GM19397 (cell line): ENCODE measurements around the gene PHB1.
"Not testable (repeated sequence)": the region's sequence is repeated elsewhere in the genome, so short reads cannot be mapped to it uniquely, and the experiment has no call there.

Experiments
- ATAC-seq: cut with Tn5 transposase; IDR thresholded peaks from one replicate; pipeline ENCODE4 v1.9.1; 2021; ENCODE audit warnings: mild to moderate bottlenecking, moderate library complexity; ENCODE audit not compliant: unreplicated experiment

The PHB1 gene

GRCh38 chr17:49406421-49407061 lies 8.1 kb downstream of the PHB1 start:
- ATAC-seq, result no peak

GRCh38 chr17:49404906-49405305 lies 9.8 kb downstream of the PHB1 start:
- ATAC-seq, result no peak

- no peak for ATAC-seq
Measured at GRCh38 chr17:49404361-49404760, 10.3 kb downstream of the PHB1 start.

DNA sequence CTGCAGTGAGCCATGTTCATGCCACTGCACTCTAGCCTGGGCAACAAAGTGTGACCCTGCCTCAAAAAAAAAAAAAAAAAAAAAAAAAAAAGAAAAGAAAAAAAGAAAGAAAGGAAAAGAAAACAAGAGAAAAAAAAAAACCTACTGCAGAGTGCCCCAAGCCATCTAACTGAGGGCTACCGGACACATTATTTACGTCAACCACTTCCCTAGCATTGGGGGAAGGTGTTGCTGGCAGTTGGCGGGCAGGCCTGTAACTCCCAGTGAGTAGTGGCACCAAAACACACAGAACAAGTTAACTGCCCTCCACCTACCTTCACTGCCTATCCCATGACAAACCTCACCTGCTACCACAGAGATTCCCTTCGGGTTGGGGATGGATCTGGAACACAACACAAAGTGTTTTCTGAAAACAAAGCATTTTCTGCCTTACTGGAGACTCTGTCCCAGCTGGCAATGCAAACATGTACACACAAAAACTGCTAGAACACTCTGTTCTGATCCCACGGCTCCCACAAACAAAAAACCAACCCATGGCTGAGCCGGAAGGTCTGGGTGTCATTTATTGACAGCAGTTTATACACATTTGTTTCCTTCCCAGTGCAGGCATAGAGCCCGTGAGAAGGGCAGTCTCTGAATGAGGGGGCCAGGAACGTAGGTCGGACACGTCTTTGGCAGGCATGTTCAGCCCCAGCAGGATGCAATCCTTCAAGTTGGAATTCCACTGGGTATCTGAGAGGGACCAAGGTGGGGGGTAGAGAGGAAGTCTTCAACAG lies 11.0 kb downstream of the PHB1 start:
- ATAC-seq, result no peak

DNA sequence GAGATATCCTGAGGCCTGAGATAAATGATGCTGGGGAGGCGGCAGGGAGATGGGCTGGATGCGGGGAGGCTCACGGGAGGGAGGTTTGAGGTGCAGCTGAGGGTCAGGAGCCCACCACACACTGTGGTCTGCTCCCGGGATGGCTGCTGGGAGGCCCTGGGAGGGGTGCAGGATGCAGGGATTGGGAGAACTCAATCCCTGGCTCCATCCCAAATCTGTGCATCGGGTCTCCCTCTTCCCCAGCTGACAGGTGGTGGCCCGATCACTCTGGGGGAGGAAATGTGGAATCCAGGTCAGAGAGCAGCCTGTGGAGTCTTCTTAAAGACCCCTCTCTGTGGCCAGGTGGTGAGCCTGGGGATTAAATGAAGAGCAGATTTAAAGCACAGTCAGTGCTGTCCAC lies 12.0 kb downstream of the PHB1 start:
- ATAC-seq, result no peak

DNA sequence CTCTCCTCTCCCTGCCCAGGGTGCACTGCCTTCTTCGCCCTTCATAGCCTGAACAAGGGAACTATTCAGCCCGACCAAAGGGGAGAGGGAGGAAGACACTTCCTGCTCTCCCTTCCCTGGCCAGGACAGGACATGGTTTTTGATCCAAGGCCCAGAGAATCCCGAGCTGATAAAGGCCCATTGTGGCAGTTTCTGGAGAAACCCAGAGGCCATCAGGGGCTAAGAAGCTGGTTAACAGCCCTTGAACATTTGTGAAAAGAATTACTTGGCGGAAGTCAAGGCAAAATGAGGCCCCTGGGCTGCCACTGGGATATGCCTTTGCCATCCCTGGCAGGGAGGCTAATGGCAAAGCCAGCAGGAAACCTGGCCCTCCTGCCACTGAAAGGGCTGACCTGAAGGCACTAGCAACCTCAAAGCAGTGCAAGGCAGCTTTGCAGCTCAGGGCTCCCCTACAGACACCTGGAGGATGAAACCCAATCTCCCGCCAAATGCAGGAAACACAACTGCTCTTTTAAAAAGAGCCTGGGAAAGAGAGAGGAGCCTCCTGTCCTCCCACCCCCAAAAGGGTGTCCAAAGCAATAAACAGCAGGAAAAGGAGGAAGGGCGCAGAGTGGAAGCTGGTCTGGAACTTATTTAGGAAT lies 12.6 kb downstream of the PHB1 start:
- no peak for ATAC-seq

- no peak for ATAC-seq
Measured at GRCh38 chr17:49399995-49400394, 14.7 kb downstream of the PHB1 start.

- no peak for ATAC-seq
Measured at GRCh38 chr17:49397586-49397985, 17.1 kb downstream of the PHB1 start.

DNA sequence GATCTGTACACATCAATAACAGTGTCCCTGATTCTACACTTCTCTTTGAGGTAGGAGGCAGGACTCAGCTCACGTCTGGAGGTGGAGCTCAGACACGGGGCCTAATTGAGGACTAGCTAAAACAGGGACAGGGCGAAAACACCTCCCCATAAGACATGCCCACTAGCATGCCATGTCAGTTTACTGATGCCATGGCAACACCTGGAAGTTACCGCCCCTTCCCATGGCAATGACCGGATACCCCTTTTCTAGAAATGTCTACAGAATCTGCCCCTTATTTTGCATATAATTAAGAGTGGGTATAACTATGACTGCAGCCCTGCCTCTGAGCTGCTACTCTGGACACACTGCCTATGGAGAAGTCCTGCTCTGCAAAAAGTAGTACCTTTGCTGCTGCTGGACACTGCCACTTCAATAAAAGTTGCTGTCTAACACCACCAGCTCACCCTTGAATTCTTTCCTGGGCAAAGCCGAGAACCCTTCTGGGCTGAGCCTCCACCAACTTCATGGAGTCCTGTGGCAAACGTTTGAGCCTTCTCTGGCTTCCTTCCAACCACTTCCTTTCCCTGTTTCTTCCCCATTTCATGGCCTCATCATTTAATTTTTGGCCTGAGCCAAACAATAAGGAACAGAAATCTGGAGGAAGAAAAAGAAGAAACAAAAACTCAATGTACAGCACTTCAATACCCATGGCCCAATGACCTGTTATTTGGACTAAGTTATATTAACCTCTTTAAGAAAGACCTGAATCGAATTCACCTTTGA lies 21.0 kb downstream of the PHB1 start:
- ATAC-seq, result no peak

DNA sequence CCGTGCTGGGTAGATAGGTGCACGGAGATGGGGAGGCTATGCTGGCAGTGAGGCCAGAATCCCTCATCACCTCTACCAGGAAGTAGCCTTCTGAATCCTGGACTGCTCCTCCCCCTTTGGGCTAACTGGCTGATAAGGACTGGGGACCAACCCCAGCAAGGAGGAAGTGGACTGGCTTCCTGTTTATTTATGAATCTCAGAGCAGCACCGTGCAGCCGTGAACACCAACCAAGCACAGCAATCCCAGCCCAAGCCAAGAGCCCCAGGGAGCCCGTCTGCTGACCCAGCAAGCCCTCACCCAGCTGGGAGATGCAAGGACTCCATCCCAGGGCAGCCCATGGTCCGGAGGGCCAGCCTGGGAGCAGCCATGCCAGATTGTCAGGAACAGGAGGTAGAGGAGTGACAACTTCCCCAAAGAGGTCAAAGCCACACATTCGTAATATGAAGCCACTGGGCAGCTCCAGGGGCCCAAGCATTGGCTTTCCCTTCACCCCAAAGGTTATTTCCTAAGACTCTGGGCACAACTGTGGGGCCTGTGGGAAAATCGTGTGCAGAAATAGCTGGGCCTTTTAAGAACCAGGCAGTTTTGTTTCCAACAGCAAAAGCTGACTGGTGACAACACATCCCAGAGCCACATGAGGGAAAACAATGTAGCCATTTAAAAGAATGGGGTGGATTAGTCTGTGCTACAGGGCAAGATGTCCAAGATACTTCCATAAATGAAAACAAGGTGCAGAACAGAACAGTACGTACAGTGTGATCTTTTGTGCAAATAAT lies 23.9 kb downstream of the PHB1 start:
- no peak for ATAC-seq

DNA sequence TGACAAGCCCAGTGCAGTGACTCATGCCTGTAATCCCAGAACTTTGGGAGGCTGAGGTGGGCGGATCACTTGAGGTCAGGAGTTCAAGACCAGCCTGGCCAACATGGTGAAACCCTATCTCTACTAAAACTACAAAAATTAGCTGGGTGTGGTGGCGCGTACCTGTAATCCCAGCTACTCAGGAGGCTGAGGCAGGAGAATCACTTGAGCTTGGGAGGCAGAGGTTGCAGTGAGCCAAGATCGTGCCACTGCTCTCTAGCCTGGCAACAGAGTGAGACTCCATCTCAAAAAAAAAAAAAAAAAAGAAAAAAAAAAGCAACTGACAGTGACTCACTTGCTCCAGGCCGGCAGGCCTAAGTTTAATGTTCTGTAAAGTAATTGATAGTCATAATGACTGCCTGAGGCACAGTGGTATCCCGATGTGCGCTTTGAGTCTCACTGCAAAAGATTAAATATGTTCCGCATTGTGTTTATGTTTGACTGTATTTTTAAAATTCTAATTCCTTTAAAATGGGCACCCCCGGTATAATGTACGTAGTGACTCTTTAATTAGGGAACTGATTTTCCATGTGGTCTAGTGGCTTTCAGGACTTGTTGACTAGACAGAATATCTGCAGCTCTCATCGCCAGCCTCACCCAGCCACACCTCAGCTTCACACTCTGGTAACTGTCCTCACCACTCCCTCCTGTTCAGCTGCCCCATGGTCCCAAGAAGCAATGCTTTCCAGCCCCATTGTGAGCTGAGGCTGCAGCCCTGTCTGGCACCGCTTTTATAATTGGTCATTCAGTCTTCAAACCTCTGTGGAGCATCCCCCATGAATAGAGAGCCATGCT lies 25.0 kb downstream of the PHB1 start:
- ATAC-seq, result not testable (repeated sequence)

DNA sequence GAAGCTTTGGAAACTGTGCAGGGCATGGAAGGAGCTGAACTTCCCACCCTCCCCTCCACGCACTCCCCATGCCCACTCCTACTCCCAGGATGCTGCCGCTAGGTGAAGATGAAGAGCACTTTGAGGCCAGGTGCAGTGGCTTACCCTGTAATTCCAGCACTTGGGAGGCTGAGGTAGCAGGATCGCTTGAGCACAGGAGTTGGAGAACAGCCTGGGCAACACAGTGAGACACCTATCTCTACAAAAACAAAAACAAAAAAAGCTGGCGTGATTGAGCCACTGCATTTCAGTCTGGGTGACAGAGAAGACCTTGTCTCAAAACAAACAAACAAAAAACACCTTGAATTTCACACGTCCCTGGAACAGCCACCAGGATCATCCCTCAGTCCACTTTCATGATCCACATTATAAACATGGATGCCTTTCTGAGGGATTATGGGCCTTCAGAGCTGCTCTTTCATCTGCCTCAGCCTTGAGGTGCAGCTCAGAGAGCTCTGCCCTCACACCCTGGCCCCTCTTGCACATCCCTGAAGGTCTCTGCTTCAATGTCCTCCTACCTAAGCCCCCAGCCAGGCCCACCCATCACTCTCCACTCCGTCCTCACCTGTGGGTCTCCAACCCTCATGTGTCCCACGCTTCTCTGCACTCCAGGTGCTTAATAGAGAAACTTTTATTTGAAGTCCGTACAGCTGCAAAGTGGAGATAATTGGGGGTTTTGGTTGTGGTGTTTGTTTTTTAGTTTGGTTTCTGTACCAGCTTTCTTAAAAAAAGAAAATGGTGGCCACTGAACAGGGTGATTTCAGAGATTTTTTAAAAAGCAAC lies 25.8 kb downstream of the PHB1 start:
- ATAC-seq, result no peak

DNA sequence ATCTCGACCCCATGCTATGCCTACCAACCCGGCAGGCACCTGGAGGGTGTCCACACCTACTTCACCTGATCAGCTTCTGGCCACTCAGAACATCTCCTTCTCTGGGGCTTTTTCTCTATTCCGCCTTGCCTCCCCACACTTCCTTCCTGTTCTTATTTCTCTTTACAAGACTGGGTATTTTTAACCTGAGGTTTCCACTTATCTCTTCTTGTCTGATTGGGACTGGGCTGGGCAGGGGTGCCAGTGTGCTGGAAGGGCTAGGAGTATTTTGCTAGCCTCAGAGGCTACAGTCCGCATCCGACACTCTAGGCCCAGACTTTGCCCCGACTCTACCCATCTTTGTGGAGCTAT lies 26.4 kb downstream of the PHB1 start:
- no peak for ATAC-seq

DNA sequence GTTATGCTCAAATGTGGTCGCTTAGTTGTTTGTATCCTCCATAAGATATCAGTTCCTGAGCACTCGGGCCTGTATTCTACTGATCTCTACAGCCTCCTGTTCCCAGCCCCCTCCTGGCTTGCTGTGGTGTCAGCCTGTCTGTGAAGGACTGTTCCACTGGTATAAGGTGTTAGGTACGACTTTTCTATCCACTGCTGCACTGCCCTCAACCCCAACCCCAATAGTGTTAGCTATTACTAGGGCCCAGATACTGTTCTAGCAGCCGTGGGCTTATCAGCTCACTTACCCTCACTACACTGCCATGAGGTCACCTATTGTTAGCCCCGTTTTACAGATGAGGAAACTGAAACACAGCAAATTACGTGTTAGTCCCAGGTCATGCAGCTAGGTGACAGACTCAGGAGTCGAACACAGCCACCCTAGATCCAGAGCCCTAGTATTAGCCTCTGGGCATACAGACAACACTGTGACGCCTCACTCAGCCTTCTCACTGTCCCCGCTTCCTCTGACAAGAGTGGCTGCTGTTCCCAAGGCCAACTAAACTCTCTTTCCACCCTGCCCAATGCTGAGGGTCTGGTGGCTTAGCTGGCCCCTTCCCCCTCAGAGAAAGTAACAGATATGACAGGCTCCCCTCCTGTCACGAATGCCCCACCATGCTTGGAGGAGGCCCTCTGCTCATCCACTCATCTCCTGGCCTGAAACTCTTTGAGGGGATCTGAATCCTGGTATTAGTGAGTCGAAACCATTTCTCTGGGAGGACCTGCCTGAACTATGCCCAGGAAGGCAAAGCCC lies 27.0 kb downstream of the PHB1 start:
- no peak for ATAC-seq

DNA sequence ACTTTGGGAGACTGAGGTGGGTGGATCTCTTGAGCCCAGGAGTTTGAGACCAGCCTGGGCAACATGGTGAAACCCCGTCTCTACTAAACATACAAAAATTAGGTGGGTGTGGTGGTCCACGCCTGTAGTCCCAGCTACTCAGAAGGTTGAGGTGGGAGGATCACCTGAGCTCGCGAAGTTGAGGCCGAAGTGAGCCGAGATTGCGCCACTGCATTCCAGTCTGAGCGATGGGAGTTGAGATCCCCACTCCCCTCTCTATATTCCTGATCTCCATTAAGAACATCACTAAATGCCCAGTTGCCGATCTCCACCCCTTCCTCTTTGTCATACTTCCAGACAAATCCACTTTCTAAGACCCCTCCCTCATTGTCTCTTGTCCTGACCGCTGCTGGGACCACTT lies 28.3 kb downstream of the PHB1 start:
- ATAC-seq, result no peak

DNA sequence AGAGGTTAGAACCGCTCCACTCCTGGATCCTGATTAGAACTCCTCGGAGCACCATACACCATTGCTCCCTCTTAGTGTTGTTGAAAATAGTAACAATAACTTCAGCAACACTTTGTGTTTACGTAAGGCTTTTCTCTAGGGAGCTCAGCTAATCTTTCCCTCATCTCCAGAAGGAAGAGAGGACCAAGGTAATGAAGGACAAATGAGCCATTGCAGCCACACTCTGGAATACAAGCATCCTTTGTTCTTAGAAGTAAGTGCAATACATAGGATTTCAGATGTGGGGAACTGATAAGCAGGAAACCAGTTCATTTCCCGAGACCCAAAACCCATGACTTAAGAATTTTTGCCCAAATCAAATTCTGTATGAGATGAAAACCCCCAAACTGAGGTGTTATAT lies 29.7 kb downstream of the PHB1 start:
- no peak for ATAC-seq

GRCh38 chr17:49383060-49383459 lies 31.6 kb downstream of the PHB1 start:
- ATAC-seq, result no peak

GRCh38 chr17:49382556-49382955 lies 32.1 kb downstream of the PHB1 start:
- no peak for ATAC-seq
